Measurements from ENCODE around the gene FGF5. TPM values are rescaled to one million over a fixed set of nuclear protein-coding genes. Genes with fewer than 3 reads are reported as not detected.

FGF5 gene
- total and polyA plus RNA-seq, 2 of the 13 experiments (the other 11 are each of a cell fraction or from before 2014, with no cell fraction given), result not detected

GRCh38 chr4:80257851-80258250, 8.6 kb upstream of the FGF5 start:
- ATAC-seq (no peak), DNase-seq (ENCODE audit: low spot score) (no peak), FAIRE-seq (no peak)
- TF ChIP-seq ZNF124 (CRISPR knock-in tag; IDR thresholded peaks at IDR 0.05) (no peak), ATF4 (CRISPR knock-in tag; IDR thresholded peaks at IDR 0.05) (no peak)
- ChIA-PET POLR2A (interaction anchor here (0.6 kb wide), 1 partner anchor 569 kb away, joined by 3 read pairs; no protein-coding TSS in a partner anchor), CTCF (ENCODE audit: low intra/inter-chr PET ratio, low total read pairs) (no interaction called here)
- H3K9ac ChIP-seq (ENCODE audit: insufficient read depth, low read depth, low read length), result no peak overlapping the region
- intact Hi-C loops (cut with micrococcal nuclease; ENCODE audit: unreplicated experiment), result no loop called here
- H3K9me3 ChIP-seq (ENCODE audit: low read length), result no peaks in the 10 kb centered on the region
- H4K20me1 ChIP-seq (ENCODE audit: insufficient read depth, low read length), result no peaks in the 10 kb centered on the region
- no peak overlapping the region for H3K27ac ChIP-seq (ENCODE audit: extremely low read length, insufficient read depth, low read length)
- H3K4me1 ChIP-seq (ENCODE audit: insufficient read depth, low read length), result no peaks in the 10 kb centered on the region
- no TSS peak for BruUV-seq (replicated peaks)
- no peak overlapping the region for H2AFZ ChIP-seq (ENCODE audit: low read length)
- no peaks in the 10 kb centered on the region for H3K79me2 ChIP-seq (ENCODE audit: insufficient read depth, low read length)
- H3K4me3 ChIP-seq (replicated peaks in 1 of 3; ENCODE audit: insufficient read depth in 1 of 3, low read depth in 2 of 3, low read length in 3 of 3), result no peak overlapping the region
- no peaks in the 10 kb centered on the region for H3K27me3 ChIP-seq (ENCODE audit: control insufficient read depth in 1 of 2, insufficient read depth in 2 of 2, low read length in 2 of 2)
- H3K4me2 ChIP-seq (ENCODE audit: low read depth, low read length), result no peak overlapping the region
- H3K36me3 ChIP-seq (replicated peaks in 1 of 2; ENCODE audit: control insufficient read depth in 1 of 2, insufficient read depth in 2 of 2, low read length in 2 of 2), result no peaks in the 10 kb centered on the region
- in situ Hi-C loops (cut with HindIII; ENCODE audit: extremely low pct_ligation_motif_present, low pct_unique_long_range_greater_than_20kb), result no loop called here

- FAIRE-seq, result no peak
- Histone ChIP-seq H3K79me2 (ENCODE audit: insufficient read depth, low read length) (no peaks in the 10 kb centered on the region), H3K9me3 (ENCODE audit: low read length) (no peaks in the 10 kb centered on the region), H4K20me1 (ENCODE audit: insufficient read depth, low read length) (no peaks in the 10 kb centered on the region), H3K4me3 (replicated peaks in 1 of 3; ENCODE audit: insufficient read depth in 1 of 3, low read depth in 2 of 3, low read length in 3 of 3) (no peak overlapping the region), H3K36me3 (replicated peaks in 1 of 2; ENCODE audit: control insufficient read depth in 1 of 2, insufficient read depth in 2 of 2, low read length in 2 of 2) (no peaks in the 10 kb centered on the region), H3K4me1 (ENCODE audit: insufficient read depth, low read length) (no peaks in the 10 kb centered on the region), H3K27me3 (ENCODE audit: control insufficient read depth in 1 of 2, insufficient read depth in 2 of 2, low read length in 2 of 2) (no peaks in the 10 kb centered on the region), H3K4me2 (ENCODE audit: low read depth, low read length) (no peak overlapping the region), H3K9ac (ENCODE audit: insufficient read depth, low read depth, low read length) (no peak overlapping the region), H3K27ac (ENCODE audit: extremely low read length, insufficient read depth, low read length) (no peak overlapping the region), H2AFZ (ENCODE audit: low read length) (no peak overlapping the region)
- no peak for DNase-seq (ENCODE audit: low spot score)
- ChIA-PET POLR2A (no interaction called here), CTCF (ENCODE audit: low intra/inter-chr PET ratio, low total read pairs) (no interaction called here)
- intact Hi-C loops (cut with micrococcal nuclease; ENCODE audit: unreplicated experiment) (no loop called here), in situ Hi-C loops (cut with HindIII; ENCODE audit: extremely low pct_ligation_motif_present, low pct_unique_long_range_greater_than_20kb) (no loop called here)
- 31% methylated on average over 4 of the region's 4 CpGs for WGBS (ENCODE audit: low lambda C conversion rate)
- ATAC-seq, result no peak
- BruUV-seq (replicated peaks), result no TSS peak
- TF ChIP-seq CBX5 (CRISPR knock-in tag; IDR thresholded peaks at IDR 0.05; ENCODE audit: borderline replicate concordance) (no peak), AKNA (CRISPR knock-in tag; IDR thresholded peaks at IDR 0.05; ENCODE audit: borderline replicate concordance) (no peak), ISX (CRISPR knock-in tag; conservative IDR thresholded peaks at IDR 0.05) (no peak), ZBTB20 (CRISPR knock-in tag; IDR thresholded peaks at IDR 0.05; ENCODE audit: borderline replicate concordance, low read depth) (no peak), SOX6 (IDR thresholded peaks at IDR 0.05) (no peak), SOX6 (CRISPR knock-in tag; IDR thresholded peaks at IDR 0.05) (no peak), MTF1 (CRISPR knock-in tag; IDR thresholded peaks at IDR 0.05) (no peak), ZNF607 (CRISPR knock-in tag; IDR thresholded peaks at IDR 0.05; ENCODE audit: borderline replicate concordance) (no peak), FOXA1 (IDR thresholded peaks at IDR 0.05) (no peak), FOXA1 (CRISPR knock-in tag; IDR thresholded peaks at IDR 0.05) (no peak), SAFB2 (CRISPR knock-in tag; IDR thresholded peaks at IDR 0.05; ENCODE audit: borderline replicate concordance, low read depth) (no peak), KDM5A (IDR thresholded peaks at IDR 0.05; ENCODE audit: borderline replicate concordance, low read length) (no peak)
Observed at GRCh38 chr4:80259012-80259411, 7.5 kb upstream of the FGF5 start.
